ENCODE data around the gene FGF2.

- TF ChIP-seq CTCF (IDR thresholded peaks at IDR 0.05) (no peak), POLR2AphosphoS5 (IDR thresholded peaks at IDR 0.05) (no peak), POLR2A (IDR thresholded peaks at IDR 0.05) (no peak), EP300 (IDR thresholded peaks at IDR 0.05) (no peak)
These were observed 68.8 kb downstream of the FGF2 start for GRCh38 chr4:122895336-122895995.
